HCT116 (cell line): ENCODE measurements around the gene PTOV1.

Experiments
- CEBPB ChIP-seq: IDR thresholded peaks from 2 replicates; pipeline ENCODE4 v1.6.1; 2012; ENCODE audit warnings: low read depth
- RAD21 ChIP-seq: IDR thresholded peaks from 2 replicates; pipeline ENCODE4 v1.6.1; 2012; ENCODE audit warnings: low read depth, mild to moderate bottlenecking
- YY1 ChIP-seq: IDR thresholded peaks from 2 replicates; pipeline ENCODE4 v1.6.1; 2011; ENCODE audit warnings: low read length, low read depth, moderate library complexity, mild to moderate bottlenecking; ENCODE audit not compliant: insufficient replicate concordance; ENCODE audit errors: extremely low read depth

DNA sequence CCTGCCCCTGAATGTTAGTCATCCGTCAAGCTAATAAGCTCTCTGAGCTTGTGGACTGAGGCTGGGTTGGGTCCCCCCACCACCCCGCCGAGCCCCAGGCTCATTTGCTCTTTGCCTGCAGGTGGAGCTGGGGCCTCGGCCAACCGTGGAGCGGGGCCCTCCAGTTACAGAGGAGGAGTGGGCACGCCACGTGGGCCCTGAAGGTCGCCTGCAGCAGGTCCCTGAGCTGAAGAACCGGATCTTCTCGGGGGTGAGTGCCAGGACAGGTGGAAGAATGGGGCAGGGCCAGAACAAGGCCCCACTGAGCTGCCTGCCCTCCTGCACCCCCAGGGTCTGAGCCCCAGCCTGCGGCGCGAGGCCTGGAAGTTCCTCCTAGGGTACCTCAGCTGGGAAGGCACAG lies 31.7 kb downstream of the PTOV1 start:
- no peak for TF ChIP-seq RAD21
- no peak for TF ChIP-seq CEBPB
- TF ChIP-seq YY1 = no peak
